SU-DHL-6 (cell line): Measurements from ENCODE around the gene ACD.

Source experiments
- EZH2phosphoT487 ChIP-seq: fragments of 200-600 bp; sonication (generic), shearing (Covaris generic); conservative IDR thresholded peaks from 2 replicates; pipeline ENCODE4 v1.6.1; 2018; ENCODE audit warnings: mild to moderate bottlenecking, antibody characterized with exemption, low read length, moderate library complexity, mixed read lengths
- TF ChIP-seq, protein P1 (sequence below): fragments of 200-600 bp; sonication (generic); IDR thresholded peaks from one replicate; pipeline ENCODE4 v1.5.1; 2017; ENCODE audit warnings: antibody characterized with exemption, mild to moderate bottlenecking, low read length, moderate library complexity; ENCODE audit not compliant: insufficient read depth, poor library complexity, severe bottlenecking

DNA sequence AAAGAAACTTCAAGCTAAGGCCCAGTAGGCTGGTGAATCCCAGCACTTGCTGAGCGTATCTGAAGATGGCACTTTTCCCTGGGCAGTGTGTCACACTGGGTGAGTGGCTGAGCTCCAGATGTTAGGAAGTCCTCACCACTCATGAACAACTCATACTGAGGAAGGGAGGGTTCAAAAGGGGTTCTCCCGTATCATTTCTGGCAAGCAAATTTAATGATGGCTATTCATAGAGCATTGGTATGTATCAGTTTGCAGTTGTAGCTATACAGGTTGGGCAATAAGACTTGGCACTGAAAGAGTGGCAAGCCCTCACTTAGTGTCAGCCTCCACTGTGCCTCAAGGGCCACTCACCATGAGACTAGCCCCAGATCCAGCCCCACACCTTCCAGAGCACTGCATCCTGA lies 48.3 kb upstream of the ACD start:
- TF ChIP-seq, protein P1, sequence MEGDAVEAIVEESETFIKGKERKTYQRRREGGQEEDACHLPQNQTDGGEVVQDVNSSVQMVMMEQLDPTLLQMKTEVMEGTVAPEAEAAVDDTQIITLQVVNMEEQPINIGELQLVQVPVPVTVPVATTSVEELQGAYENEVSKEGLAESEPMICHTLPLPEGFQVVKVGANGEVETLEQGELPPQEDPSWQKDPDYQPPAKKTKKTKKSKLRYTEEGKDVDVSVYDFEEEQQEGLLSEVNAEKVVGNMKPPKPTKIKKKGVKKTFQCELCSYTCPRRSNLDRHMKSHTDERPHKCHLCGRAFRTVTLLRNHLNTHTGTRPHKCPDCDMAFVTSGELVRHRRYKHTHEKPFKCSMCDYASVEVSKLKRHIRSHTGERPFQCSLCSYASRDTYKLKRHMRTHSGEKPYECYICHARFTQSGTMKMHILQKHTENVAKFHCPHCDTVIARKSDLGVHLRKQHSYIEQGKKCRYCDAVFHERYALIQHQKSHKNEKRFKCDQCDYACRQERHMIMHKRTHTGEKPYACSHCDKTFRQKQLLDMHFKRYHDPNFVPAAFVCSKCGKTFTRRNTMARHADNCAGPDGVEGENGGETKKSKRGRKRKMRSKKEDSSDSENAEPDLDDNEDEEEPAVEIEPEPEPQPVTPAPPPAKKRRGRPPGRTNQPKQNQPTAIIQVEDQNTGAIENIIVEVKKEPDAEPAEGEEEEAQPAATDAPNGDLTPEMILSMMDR: no peak
- no peak for TF ChIP-seq EZH2phosphoT487
